Measurements from ENCODE around the gene GRIK4.

GRCh38 chr11:120819003-120819402 is 307.5 kb downstream of the GRIK4 start:
- TF ChIP-seq POLR2A (IDR thresholded peaks at IDR 0.05; ENCODE audit: low read depth, low read length) (no peak), TAF1 (IDR thresholded peaks at IDR 0.05; ENCODE audit: borderline replicate concordance, low read depth, low read length) (no peak)

All from GM12892 (cell line).